Caco-2 (cell line): Measurements from ENCODE around the gene PHPT1. TPM values are rescaled to one million over a fixed set of nuclear protein-coding genes. Genes with fewer than 3 reads are reported as not detected.

ENCODE experiments used
- BruUV-seq: library from RNA; stranded (reverse); fragments of 400-500 nt; replicated peaks from 2 replicates; lab custom pipeline; 2021; lab: Mats Ljungman, UMichigan
- CTCF ChIA-PET: fragments of 300-600 bp; sonication (Branson Sonifier 250); formaldehyde crosslinking; loops from one replicate; lab custom pipeline; 2022; ENCODE audit warnings: antibody characterized with exemption; lab: Charles Lee
- POLR2A ChIA-PET: fragments of 300-600 bp; sonication (Branson Sonifier 250); formaldehyde crosslinking; loops from one replicate; lab custom pipeline; 2022; ENCODE audit warnings: antibody characterized with exemption; lab: Charles Lee
- DNase-seq, 2 experiments: peaks; one replicate each; pipeline versions ENCODE4 v3.0.0 to v3.0.0-alpha.2; 2020 to 2022
- H3K27me3 ChIP-seq: replicated peaks from 2 replicates; pipeline ENCODE4 v1.6.0; 2011; ENCODE audit warnings: low read length; ENCODE audit not compliant: control insufficient read depth, insufficient read depth
- H3K36me3 ChIP-seq: 2 replicates; pipeline ENCODE4 v1.5.1; 2011; ENCODE audit warnings: low read length; ENCODE audit not compliant: control insufficient read depth, insufficient read depth
- H3K4me1 ChIP-seq: fragments of 250-450 bp; sonication (Bioruptor Pico); 2 replicates; pipeline ENCODE4 v1.5.1; 2020; ENCODE audit warnings: mild to moderate bottlenecking
- H3K4me3 ChIP-seq: 2 replicates; pipeline ENCODE4 v1.5.1; 2011; ENCODE audit warnings: low read depth, mild to moderate bottlenecking, control low read depth, low read length
- H3K9me3 ChIP-seq: fragments of 250-450 bp; sonication (Bioruptor Pico); 2 replicates; pipeline ENCODE4 v1.5.1; 2020; ENCODE audit warnings: mild to moderate bottlenecking, moderate library complexity
- H3K27ac Mint-ChIP-seq: one replicate; pipeline ENCODE4 v1.8.0; 2022; ENCODE audit warnings: mixed read lengths; ENCODE audit not compliant: unreplicated experiment
- H3K27me3 Mint-ChIP-seq: one replicate; pipeline ENCODE4 v1.8.0; 2022; ENCODE audit warnings: mixed read lengths; ENCODE audit not compliant: insufficient read depth, unreplicated experiment
- H3K36me3 Mint-ChIP-seq: one replicate; pipeline ENCODE4 v1.8.0; 2022; ENCODE audit warnings: mild to moderate bottlenecking, mixed read lengths; ENCODE audit not compliant: insufficient read depth, unreplicated experiment
- H3K4me1 Mint-ChIP-seq: one replicate; pipeline ENCODE4 v1.8.0; 2022; ENCODE audit warnings: low read depth, mixed read lengths; ENCODE audit not compliant: unreplicated experiment
- H3K4me3 Mint-ChIP-seq: one replicate; pipeline ENCODE4 v1.8.0; 2022; ENCODE audit warnings: mild to moderate bottlenecking, moderate library complexity, mixed read lengths; ENCODE audit not compliant: unreplicated experiment
- H3K9me3 Mint-ChIP-seq: one replicate; pipeline ENCODE4 v1.8.0; 2022; ENCODE audit warnings: mixed read lengths; ENCODE audit not compliant: unreplicated experiment
- intact Hi-C: fragments of 100-400 bp; cut with micrococcal nuclease; formaldehyde crosslinking; loops from one replicate; pipeline ENCODE4 v1.10.0; 2022; ENCODE audit not compliant: unreplicated experiment
- total RNA-seq: library from RNA; stranded (reverse); gene quantifications from 2 replicates; pipeline ENCODE4 v1.2.3, GENCODE V29; 2022
- TF ChIP-seq, protein P1 (sequence below), 2 experiments: fragments of 200-600 bp in 1 of 2; IDR thresholded peaks; 1 replicate in 1 of 2; 2 replicates in 1 of 2; pipeline versions ENCODE4 v1.5.1 to v1.8.0; 2011 to 2022; ENCODE audit warnings: antibody characterized with exemption in 1 of 2, control low read depth in 1 of 2, inconsistent platforms in 1 of 2, low read depth in 1 of 2, low read length in 1 of 2, mild to moderate bottlenecking in 1 of 2, moderate library complexity in 1 of 2; ENCODE audit not compliant: insufficient read depth in 1 of 2, severe bottlenecking in 1 of 2, unreplicated experiment in 1 of 2

Gene PHPT1
- total RNA-seq, 1 experiment from 2014 or later = 105 TPM

DNA sequence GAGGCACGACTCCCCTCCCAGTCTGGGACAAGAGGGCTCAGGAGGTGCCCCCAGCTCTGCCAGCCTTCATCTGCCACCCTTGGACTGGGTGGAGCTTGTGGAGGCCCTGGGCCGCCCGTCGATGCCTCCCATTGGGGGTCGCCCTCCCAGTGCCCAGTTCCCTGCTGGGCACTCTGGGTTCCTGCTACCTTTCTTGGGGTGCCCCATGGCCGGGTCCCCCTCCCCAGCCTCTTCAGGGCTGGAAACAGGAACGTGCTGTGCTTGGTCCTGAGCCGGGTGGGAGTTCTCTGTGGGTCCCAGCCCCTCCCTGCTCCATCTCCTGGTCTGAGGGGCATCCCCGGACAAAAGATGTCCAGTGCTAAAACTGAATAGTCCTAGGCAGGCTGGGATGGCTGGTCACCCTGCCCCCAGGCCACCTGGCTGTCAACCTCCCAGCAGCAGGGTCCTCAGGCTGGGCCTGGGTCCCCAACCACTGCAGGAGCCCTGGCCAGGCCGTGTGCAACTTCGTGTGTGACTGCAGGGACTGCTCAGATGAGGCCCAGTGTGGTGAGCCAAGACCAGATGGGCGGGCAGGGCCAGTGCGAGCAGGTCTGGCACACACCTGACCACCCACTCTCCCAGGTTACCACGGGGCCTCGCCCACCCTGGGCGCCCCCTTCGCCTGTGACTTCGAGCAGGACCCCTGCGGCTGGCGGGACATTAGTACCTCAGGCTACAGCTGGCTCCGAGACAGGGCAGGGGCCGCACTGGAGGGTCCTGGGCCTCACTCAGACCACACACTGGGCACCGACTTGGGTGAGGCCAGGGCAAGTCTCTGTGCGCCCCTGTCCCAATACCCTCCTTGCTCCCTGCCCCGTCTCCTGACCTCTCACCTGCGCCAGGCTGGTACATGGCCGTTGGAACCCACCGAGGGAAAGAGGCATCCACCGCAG lies 3.7 kb downstream of the PHPT1 start:
- Histone ChIP-seq H3K9me3 (no peaks in the 10 kb centered on the region), H3K27me3 (no peaks in the 10 kb centered on the region), H3K4me1 (peaks cover 8% of the 10 kb centered on the region; the same call in 1 of the 2 replicates), H3K4me3 (no peak overlapping the region), H3K36me3 (peaks cover 1% of the 10 kb centered on the region; the same call in 1 of the 2 replicates)
- TF ChIP-seq, protein P1, sequence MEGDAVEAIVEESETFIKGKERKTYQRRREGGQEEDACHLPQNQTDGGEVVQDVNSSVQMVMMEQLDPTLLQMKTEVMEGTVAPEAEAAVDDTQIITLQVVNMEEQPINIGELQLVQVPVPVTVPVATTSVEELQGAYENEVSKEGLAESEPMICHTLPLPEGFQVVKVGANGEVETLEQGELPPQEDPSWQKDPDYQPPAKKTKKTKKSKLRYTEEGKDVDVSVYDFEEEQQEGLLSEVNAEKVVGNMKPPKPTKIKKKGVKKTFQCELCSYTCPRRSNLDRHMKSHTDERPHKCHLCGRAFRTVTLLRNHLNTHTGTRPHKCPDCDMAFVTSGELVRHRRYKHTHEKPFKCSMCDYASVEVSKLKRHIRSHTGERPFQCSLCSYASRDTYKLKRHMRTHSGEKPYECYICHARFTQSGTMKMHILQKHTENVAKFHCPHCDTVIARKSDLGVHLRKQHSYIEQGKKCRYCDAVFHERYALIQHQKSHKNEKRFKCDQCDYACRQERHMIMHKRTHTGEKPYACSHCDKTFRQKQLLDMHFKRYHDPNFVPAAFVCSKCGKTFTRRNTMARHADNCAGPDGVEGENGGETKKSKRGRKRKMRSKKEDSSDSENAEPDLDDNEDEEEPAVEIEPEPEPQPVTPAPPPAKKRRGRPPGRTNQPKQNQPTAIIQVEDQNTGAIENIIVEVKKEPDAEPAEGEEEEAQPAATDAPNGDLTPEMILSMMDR (IDR thresholded peaks at IDR 0.05; ENCODE audit: insufficient read depth in 1 of 2, low read depth in 1 of 2, low read length in 1 of 2, severe bottlenecking in 1 of 2, unreplicated experiment in 1 of 2) = no peak
- ChIA-PET POLR2A (no interaction called here), CTCF (no interaction called here)
- Mint-ChIP-seq H3K36me3 (peaks cover 78% of the 10 kb centered on the region), H3K27me3 (no peaks in the 10 kb centered on the region), H3K9me3 (no peaks in the 10 kb centered on the region), H3K4me1 (no peaks in the 10 kb centered on the region), H3K4me3 (no peak overlapping the region), H3K27ac (no peak overlapping the region)
- BruUV-seq = no TSS peak
- DNase-seq = peak in 1 of 2 experiments; percentile 36
- intact Hi-C loops = no loop called here

DNA sequence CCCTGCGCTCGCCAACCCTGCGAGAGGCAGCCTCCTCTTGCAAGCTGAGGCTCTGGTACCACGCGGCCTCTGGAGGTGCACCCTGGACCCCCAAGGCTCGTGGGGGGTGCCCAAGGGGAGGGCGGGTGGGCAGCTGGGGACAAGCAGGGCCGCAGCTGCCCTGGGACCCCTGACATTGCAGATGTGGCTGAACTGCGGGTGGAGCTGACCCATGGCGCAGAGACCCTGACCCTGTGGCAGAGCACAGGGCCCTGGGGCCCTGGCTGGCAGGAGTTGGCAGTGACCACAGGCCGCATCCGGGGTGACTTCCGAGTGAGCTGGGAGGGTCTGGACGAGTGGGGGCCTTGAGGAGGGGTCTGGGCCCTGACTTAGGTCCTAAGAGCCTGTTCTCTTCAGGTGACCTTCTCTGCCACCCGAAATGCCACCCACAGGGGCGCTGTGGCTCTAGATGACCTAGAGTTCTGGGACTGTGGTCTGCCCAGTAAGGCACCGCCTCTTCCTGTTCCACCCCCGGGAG lies 4.4 kb downstream of the PHPT1 start:
- POLR2A ChIA-PET = no interaction called here
- no peaks in the 10 kb centered on the region for H3K27me3 ChIP-seq
- no peak overlapping the region for H3K4me3 ChIP-seq
- peaks cover 8% of the 10 kb centered on the region; the same call in 1 of the 2 replicates for H3K4me1 ChIP-seq
- no peaks in the 10 kb centered on the region for H3K4me1 Mint-ChIP-seq
- CTCF ChIA-PET = no interaction called here
- H3K27me3 Mint-ChIP-seq = no peaks in the 10 kb centered on the region
- no TSS peak for BruUV-seq
- intact Hi-C loops = no loop called here
- peak in 1 of 2 experiments; percentile 33 for DNase-seq
- H3K27ac Mint-ChIP-seq = no peak overlapping the region
- TF ChIP-seq, protein P1 (IDR thresholded peaks at IDR 0.05; ENCODE audit: insufficient read depth in 1 of 2, low read depth in 1 of 2, low read length in 1 of 2, severe bottlenecking in 1 of 2, unreplicated experiment in 1 of 2) = no peak
- H3K36me3 Mint-ChIP-seq = peaks cover 78% of the 10 kb centered on the region
- H3K4me3 Mint-ChIP-seq = no peak overlapping the region
- peaks cover 1% of the 10 kb centered on the region; the same call in 1 of the 2 replicates for H3K36me3 ChIP-seq
- H3K9me3 ChIP-seq = no peaks in the 10 kb centered on the region
- no peaks in the 10 kb centered on the region for H3K9me3 Mint-ChIP-seq

DNA sequence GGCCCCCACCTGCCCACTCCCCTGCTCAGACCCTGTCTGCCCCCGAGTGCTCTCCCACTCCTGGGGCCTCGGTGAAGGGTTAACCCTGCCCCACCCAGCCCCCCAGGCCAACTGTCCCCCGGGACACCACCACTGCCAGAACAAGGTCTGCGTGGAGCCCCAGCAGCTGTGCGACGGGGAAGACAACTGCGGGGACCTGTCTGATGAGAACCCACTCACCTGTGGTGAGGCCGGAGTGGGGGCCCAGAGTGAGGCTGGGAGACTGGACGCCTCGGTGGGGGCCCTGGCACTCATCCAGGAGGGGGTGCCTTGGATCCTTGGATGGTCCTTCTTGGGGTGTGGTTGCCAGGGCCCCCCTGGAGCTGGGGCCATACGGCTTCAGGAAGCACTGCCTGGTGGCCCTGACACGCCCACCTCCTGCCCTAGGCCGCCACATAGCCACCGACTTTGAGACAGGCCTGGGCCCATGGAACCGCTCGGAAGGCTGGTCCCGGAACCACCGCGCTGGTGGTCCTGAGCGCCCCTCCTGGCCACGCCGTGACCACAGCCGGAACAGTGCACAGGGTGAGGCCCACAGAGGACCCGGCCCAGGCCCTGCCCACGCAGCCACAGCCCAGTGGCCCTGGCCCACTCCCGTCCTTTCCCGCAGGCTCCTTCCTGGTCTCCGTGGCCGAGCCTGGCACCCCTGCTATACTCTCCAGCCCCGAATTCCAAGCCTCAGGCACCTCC lies 5.1 kb downstream of the PHPT1 start:
- POLR2A ChIA-PET = no interaction called here
- Histone ChIP-seq H3K4me3 (no peak overlapping the region), H3K27me3 (no peaks in the 10 kb centered on the region), H3K4me1 (peaks cover 10% of the 10 kb centered on the region), H3K9me3 (no peaks in the 10 kb centered on the region), H3K36me3 (peaks cover 1% of the 10 kb centered on the region; the same call in 1 of the 2 replicates)
- CTCF ChIA-PET = no interaction called here
- Mint-ChIP-seq H3K4me1 (no peaks in the 10 kb centered on the region), H3K27me3 (no peaks in the 10 kb centered on the region), H3K9me3 (no peaks in the 10 kb centered on the region), H3K36me3 (peaks cover 78% of the 10 kb centered on the region), H3K4me3 (no peak overlapping the region), H3K27ac (no peak overlapping the region)
- intact Hi-C loops = no loop called here
- peak in 1 of 2 experiments; percentile 40 for DNase-seq
- no TSS peak for BruUV-seq
- TF ChIP-seq, protein P1 (IDR thresholded peaks at IDR 0.05; ENCODE audit: insufficient read depth in 1 of 2, low read depth in 1 of 2, low read length in 1 of 2, severe bottlenecking in 1 of 2, unreplicated experiment in 1 of 2) = no peak
